Left kidney (tissue), 2 donors: ENCODE measurements around the gene RSPH1. TPM values are rescaled to one million over a fixed set of nuclear protein-coding genes. Genes with fewer than 3 reads are reported as not detected.

Source experiments
- DNase-seq: peaks from one replicate; pipeline ENCODE4 v3.0.0-alpha.2; 2013
- polyA plus RNA-seq: library from polyadenylated mRNA; unstranded; fragments of 120-200 nt; gene quantifications from one replicate; pipeline ENCODE4 v1.2.1, GENCODE V29; 2013; ENCODE audit not compliant: insufficient read length

RSPH1 gene
- polyA plus RNA-seq, 1 donor = 14.4 TPM

- DNase-seq = no peak
Observed at GRCh38 chr21:42467140-42467983, 28.7 kb downstream of the RSPH1 start.

GRCh38 chr21:42466700-42467099, 29.3 kb downstream of the RSPH1 start:
- DNase-seq = no peak

- DNase-seq = no peak
Observed at GRCh38 chr21:42465803-42466127, 30.3 kb downstream of the RSPH1 start.

GRCh38 chr21:42465008-42465802, 30.8 kb downstream of the RSPH1 start:
- DNase-seq = no peak

- peak; percentile 55 for DNase-seq
Observed at GRCh38 chr21:42463861-42464515, 32.0 kb downstream of the RSPH1 start.

DNA sequence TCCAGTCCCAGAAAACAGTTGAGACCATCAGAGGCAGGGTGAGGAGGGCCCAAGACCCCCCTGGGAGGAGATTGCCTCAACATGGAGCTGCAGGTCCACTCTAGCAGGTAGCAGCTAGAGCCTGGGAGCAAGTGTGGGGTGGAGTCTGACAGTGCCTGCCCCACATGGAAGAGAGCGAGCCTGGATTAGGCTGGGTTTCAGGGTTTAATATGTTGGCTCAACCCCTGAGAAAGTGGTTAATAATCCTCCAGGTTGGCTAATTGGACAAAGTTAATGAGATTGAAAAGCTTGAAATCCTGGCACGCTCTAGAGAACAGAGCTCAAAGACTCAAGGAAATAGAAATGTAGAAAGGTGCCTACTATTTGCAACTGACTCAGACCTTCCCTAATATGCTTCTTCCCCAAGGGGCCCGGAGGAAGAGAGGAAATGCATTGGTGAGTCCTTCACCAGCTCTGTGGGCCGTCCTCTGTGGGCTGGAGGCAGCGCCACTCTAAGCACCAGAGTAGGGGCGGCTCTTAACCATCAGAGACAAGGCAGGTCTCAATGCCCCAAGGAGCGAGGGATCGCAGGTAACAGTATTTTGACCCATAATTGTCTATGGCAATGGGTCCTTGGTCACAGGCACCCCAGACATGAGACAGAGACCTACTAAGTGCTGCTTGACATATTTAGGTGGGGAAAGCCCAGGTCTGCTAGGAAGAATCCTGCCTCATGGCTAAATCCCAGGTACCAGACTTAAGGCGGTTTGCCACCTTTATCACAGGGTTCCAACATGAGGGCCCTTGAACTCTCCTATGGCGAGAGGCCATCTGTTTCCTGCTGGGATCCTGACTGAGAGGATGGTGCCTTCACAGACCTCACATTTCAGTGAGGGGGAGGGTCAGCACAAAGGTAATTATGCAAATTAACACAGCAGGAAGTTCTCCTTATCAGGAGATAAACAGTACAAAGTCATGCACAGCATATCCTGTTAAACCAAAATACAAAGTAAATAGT, 33.8 kb downstream of the RSPH1 start:
- DNase-seq = peak; percentile 74

- no peak for DNase-seq
Observed at GRCh38 chr21:42461185-42461520, 34.9 kb downstream of the RSPH1 start.

DNA sequence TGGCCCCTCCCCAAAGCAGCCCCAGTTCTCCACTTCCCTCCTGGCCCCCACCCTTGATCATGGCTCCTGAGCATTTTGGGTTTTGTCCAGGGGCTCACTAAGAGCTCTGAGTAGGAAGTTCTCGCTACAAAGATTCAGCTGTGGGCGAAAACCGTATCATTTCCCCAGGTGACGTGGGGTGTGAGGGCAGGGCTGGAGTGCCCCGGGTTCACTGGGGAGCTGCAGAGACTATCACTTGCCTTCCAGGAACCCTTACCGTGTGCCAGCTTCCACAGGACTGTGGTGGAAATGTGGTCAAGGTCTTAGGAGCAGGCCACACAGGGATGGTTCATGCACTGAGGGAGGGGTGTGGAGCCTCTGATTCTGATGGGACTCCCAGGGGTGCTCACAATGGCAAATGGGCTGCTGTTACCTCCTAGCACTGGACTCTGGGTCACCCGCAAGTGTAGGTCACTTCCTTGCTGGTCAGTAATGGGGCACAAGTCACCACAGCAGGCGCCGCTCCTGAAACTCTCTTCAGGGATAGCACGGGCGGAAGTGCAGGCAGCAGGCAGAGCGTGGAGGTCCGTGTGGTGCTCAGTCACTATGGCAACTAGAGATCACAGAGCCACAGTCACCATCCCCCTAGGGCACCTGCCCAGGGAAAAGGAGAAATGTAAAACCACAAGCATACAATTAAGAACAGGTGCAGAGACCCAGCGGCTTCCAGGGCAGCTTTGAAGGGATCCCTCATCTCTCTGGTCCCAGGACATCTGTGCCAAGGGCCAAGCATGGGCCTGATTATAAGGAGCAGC, 35.4 kb downstream of the RSPH1 start:
- peak; percentile 68 for DNase-seq

DNA sequence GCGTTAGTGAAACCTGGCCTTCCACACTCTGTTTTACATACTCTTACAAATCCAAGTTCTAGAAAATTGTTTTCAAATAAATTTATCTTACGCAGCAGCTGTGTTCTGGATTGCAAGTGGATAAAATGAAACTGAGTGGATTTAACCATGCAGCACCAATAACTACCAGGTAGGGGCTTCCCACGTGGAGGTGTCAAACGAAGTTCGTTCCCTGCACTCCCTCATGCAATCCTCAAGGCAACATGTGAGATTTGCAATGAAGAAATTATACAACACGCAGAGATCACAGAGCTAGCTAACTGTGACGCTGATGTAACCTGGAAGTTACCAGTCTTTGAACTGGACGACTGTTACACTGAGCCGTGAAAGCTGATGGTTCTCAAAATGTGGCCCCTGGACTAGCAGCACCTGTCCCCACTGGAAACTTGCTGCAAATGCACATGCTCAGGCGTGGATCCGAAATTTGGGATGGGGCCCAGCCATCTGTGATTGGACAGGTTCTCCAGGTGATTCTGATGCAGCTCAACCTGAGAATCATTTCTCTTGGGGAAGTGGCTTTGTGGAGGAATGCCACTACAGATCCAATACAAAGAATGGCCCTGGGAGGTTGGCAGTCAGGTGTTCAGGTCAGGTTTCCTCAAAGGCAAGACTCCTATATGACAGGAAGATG, 36.3 kb downstream of the RSPH1 start:
- DNase-seq = no peak

DNA sequence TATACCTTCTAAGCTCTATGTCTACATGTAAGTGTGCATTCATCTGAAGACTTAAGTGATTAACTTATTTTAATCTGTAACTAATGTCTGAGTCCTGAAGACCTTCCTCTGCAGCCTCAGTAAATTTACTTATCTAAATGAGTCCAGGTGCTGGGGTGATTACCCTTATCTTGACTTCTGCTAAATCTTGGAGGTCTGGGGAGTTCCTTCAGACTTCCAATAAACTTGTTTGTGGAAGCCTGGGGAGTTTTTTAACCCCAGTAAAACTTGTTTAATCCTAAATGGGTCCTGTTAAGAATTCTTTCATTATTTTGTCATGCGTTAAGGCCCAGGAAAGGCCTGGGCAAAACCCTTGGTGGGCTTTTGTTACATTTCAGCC, 37.0 kb downstream of the RSPH1 start:
- no peak for DNase-seq

DNA sequence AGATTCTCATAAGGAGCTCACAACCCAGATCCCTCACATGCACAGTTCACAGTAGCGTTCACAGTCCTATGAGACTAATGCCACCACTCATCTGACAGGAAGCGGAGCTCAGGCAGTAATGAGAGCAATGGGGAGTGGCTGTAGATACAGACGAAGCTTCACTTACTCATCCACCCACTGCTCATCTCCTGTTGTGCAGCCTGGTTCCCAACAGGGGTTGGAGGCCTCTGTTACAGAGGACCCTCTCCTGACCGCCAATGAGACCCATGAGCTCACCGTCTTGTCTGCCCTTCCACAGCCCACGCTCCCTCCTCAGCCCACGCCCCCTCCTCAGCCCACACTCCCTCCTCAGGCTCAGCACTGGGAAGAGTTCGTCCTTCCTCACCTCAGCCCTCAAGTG, 39.6 kb downstream of the RSPH1 start:
- DNase-seq = no peak

GRCh38 chr21:42455754-42456440, 40.1 kb downstream of the RSPH1 start:
- no peak for DNase-seq

GRCh38 chr21:42455196-42455595, 40.8 kb downstream of the RSPH1 start:
- DNase-seq = no peak

- DNase-seq = no peak
Observed at GRCh38 chr21:42454786-42455185, 41.2 kb downstream of the RSPH1 start.

DNA sequence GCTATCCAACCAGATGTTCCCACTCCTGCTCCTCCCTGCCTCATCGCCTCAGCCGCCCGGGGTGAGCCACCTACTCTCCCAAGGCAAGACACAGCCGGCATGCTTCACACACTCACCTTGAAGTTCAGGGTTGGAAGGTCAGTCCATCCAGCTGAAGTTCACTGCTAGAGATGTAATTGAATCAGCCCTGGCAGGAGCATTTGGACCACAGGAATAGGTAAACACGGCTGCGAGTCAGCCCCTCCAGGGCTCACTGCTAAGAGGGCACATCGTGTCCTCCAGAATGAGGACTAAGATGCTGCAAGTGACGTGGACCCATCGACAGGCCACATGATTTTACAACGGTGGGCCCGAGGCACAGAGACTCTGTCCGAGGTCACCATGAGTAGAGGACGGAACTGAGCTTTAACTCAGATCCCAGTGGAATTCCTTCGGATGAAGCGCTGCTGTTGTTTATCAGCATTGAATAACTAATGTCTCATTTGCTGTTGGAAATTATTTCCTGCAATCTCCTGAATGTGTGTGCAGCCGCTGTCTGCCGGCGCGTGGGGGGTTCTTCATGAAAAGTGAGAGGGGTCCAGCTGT, 41.9 kb downstream of the RSPH1 start:
- DNase-seq = no peak

- no peak for DNase-seq
Observed at GRCh38 chr21:42453224-42453985, 42.6 kb downstream of the RSPH1 start.

GRCh38 chr21:42452401-42453223, 43.4 kb downstream of the RSPH1 start:
- DNase-seq = no peak

GRCh38 chr21:42451941-42452340, 44.1 kb downstream of the RSPH1 start:
- DNase-seq = no peak
